ENCODE results near the gene PDZK1IP1. TPM values are rescaled to one million over a fixed set of nuclear protein-coding genes. Genes with fewer than 3 reads are reported as not detected.
"Not testable (repeated sequence)": the region's sequence is repeated elsewhere in the genome, so short reads cannot be mapped to it uniquely, and the experiment has no call there.

Gene PDZK1IP1
- total RNA-seq, 1 donor from 2014 or later = not detected

GRCh38 chr1:47209091-47209490, 19.3 kb upstream of the PDZK1IP1 start:
- no peak for DNase-seq (ENCODE audit: extremely low spot score, unreplicated experiment)
- no peak for TF ChIP-seq CTCF (conservative IDR thresholded peaks at IDR 0.05)
- Mint-ChIP-seq H3K4me1 (ENCODE audit: unreplicated experiment) (no peaks in the 10 kb centered on the region), H3K4me3 (no peak overlapping the region), H3K36me3 (no peaks in the 10 kb centered on the region), H3K9me3 (no peaks in the 10 kb centered on the region), H3K27ac (no peak overlapping the region), H3K27me3 (peaks cover 66% of the 10 kb centered on the region)

- no peaks in the 10 kb centered on the region for H3K9me3 Mint-ChIP-seq
- H3K36me3 Mint-ChIP-seq = no peaks in the 10 kb centered on the region
- peaks cover 73% of the 10 kb centered on the region for H3K27me3 Mint-ChIP-seq
- H3K4me3 Mint-ChIP-seq = no peak overlapping the region
- H3K4me1 Mint-ChIP-seq (ENCODE audit: unreplicated experiment) = no peaks in the 10 kb centered on the region
- TF ChIP-seq CTCF (conservative IDR thresholded peaks at IDR 0.05) = no peak
- no peak overlapping the region for H3K27ac Mint-ChIP-seq
- DNase-seq (ENCODE audit: extremely low spot score, unreplicated experiment) = no peak
These were observed 18.6 kb upstream of the PDZK1IP1 start for GRCh38 chr1:47208374-47208850.

DNA sequence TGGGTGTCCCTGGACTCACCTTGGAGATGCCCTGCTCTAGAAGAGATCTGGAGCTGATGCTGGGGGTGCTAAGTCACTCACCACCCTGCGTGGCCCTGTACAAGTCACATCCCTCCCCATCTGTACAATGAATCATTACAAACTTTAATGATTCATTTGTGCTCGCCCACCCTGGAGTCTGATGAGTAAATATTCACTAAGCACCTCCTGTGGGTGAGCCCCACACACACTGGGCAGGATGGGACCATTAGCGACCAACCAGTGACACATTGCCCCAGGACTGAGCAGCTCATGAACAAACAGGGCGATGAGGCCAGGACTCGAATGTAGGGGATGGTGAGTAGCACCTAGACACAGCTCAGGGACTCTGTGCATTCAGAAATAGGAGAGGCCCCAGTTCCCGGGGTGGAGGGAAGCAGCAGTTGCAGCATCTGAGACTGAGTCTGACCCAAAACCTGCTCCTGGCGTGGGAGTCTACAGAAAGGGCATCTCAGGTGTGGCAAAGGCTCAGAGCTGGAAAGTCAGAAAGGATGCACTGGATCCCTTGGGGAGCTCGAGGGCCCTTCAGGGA, 18.1 kb upstream of the PDZK1IP1 start:
- Mint-ChIP-seq H3K4me1 (ENCODE audit: unreplicated experiment) (no peaks in the 10 kb centered on the region), H3K36me3 (no peaks in the 10 kb centered on the region), H3K27me3 (peaks cover 78% of the 10 kb centered on the region), H3K4me3 (no peak overlapping the region), H3K9me3 (no peaks in the 10 kb centered on the region), H3K27ac (no peak overlapping the region)
- TF ChIP-seq CTCF (conservative IDR thresholded peaks at IDR 0.05) = no peak
- DNase-seq (ENCODE audit: extremely low spot score, unreplicated experiment) = no peak

GRCh38 chr1:47205918-47206317, 16.1 kb upstream of the PDZK1IP1 start:
- no peaks in the 10 kb centered on the region for H3K36me3 Mint-ChIP-seq
- no peak for TF ChIP-seq CTCF (conservative IDR thresholded peaks at IDR 0.05)
- H3K4me1 Mint-ChIP-seq (ENCODE audit: unreplicated experiment) = no peaks in the 10 kb centered on the region
- no peaks in the 10 kb centered on the region for H3K9me3 Mint-ChIP-seq
- DNase-seq (ENCODE audit: extremely low spot score, unreplicated experiment) = no peak
- peaks cover 80% of the 10 kb centered on the region for H3K27me3 Mint-ChIP-seq
- H3K4me3 Mint-ChIP-seq = no peak overlapping the region
- no peak overlapping the region for H3K27ac Mint-ChIP-seq

GRCh38 chr1:47203504-47203903, 13.7 kb upstream of the PDZK1IP1 start:
- H3K27me3 Mint-ChIP-seq = peaks cover 75% of the 10 kb centered on the region
- not testable (repeated sequence) for H3K4me3 Mint-ChIP-seq; DNase-seq (ENCODE audit: extremely low spot score, unreplicated experiment); H3K9me3 Mint-ChIP-seq; H3K27ac Mint-ChIP-seq; H3K36me3 Mint-ChIP-seq; H3K4me1 Mint-ChIP-seq (ENCODE audit: unreplicated experiment)

GRCh38 chr1:47201179-47201578, 11.3 kb upstream of the PDZK1IP1 start:
- TF ChIP-seq CTCF (conservative IDR thresholded peaks at IDR 0.05) = no peak
- H3K9me3 Mint-ChIP-seq = no peaks in the 10 kb centered on the region
- H3K4me1 Mint-ChIP-seq (ENCODE audit: unreplicated experiment) = no peaks in the 10 kb centered on the region
- peaks cover 63% of the 10 kb centered on the region for H3K27me3 Mint-ChIP-seq
- no peak for DNase-seq (ENCODE audit: extremely low spot score, unreplicated experiment)
- H3K4me3 Mint-ChIP-seq = no peak overlapping the region
- H3K36me3 Mint-ChIP-seq = no peaks in the 10 kb centered on the region
- no peak overlapping the region for H3K27ac Mint-ChIP-seq
